Measurements from ENCODE around the gene HLA-DOA.

Gene HLA-DOA

GRCh38 chr6:33008944-33009861 lies at the start of gene HLA-DOA:
Gene HLA-DOA, minus strand, starts transcription at chr6:33009591.
- peak within 1 kb of the TSS; percentile 45 for H3K27ac ChIP-seq
- H3K79me2 ChIP-seq, result no peaks in the 10 kb centered on the region
- no peaks in the 10 kb centered on the region for H3K36me3 ChIP-seq (ENCODE audit: control insufficient read depth, insufficient read depth, low read length)
- H3K9ac ChIP-seq, result no peak within 1 kb of the TSS
- peak within 1 kb of the TSS; percentile 5 for H3K4me3 ChIP-seq (ENCODE audit: low read depth, low read length)
- H2AFZ ChIP-seq, result peak within 1 kb of the TSS; percentile 39
- no peaks in the 10 kb centered on the region for H3K4me1 ChIP-seq
- no peak for TF ChIP-seq CTCF (IDR thresholded peaks at IDR 0.05)
- H3K4me2 ChIP-seq (ENCODE audit: low read length), result no peak within 1 kb of the TSS
- no peaks in the 10 kb centered on the region for H3K27me3 ChIP-seq (ENCODE audit: control insufficient read depth, insufficient read depth, low read length)
- no peaks in the 10 kb centered on the region for H3K9me3 ChIP-seq (ENCODE audit: control insufficient read depth, low read length)

- Histone ChIP-seq H3K27ac (no peak overlapping the region), H3K79me2 (no peaks in the 10 kb centered on the region), H3K9me3 (ENCODE audit: control insufficient read depth, low read length) (no peaks in the 10 kb centered on the region), H3K4me2 (ENCODE audit: low read length) (no peak overlapping the region), H3K9ac (no peak overlapping the region), H3K4me1 (no peaks in the 10 kb centered on the region), H2AFZ (no peak overlapping the region), H3K36me3 (ENCODE audit: control insufficient read depth, insufficient read depth, low read length) (no peaks in the 10 kb centered on the region), H3K4me3 (ENCODE audit: low read depth, low read length) (no peak overlapping the region), H3K27me3 (ENCODE audit: control insufficient read depth, insufficient read depth, low read length) (no peaks in the 10 kb centered on the region)
- TF ChIP-seq CTCF (IDR thresholded peaks at IDR 0.05), result no peak
These were observed 48.1 kb upstream of the HLA-DOA start for GRCh38 chr6:33057222-33058150.

GRCh38 chr6:33053230-33053629 lies 43.8 kb upstream of the HLA-DOA start:
- no peak overlapping the region for H3K27ac ChIP-seq
- H3K9ac ChIP-seq, result no peak overlapping the region
- H3K4me1 ChIP-seq, result no peaks in the 10 kb centered on the region
- no peaks in the 10 kb centered on the region for H3K27me3 ChIP-seq (ENCODE audit: control insufficient read depth, insufficient read depth, low read length)
- TF ChIP-seq CTCF (IDR thresholded peaks at IDR 0.05), result no peak
- no peaks in the 10 kb centered on the region for H3K9me3 ChIP-seq (ENCODE audit: control insufficient read depth, low read length)
- H3K36me3 ChIP-seq (ENCODE audit: control insufficient read depth, insufficient read depth, low read length), result no peaks in the 10 kb centered on the region
- H3K4me2 ChIP-seq (ENCODE audit: low read length), result no peak overlapping the region
- no peaks in the 10 kb centered on the region for H3K79me2 ChIP-seq
- no peak overlapping the region for H2AFZ ChIP-seq
- H3K4me3 ChIP-seq (ENCODE audit: low read depth, low read length), result no peak overlapping the region

GRCh38 chr6:33052627-33053026 lies 43.2 kb upstream of the HLA-DOA start:
- Histone ChIP-seq H3K4me3 (ENCODE audit: low read depth, low read length) (no peak overlapping the region), H3K27ac (no peak overlapping the region), H3K36me3 (ENCODE audit: control insufficient read depth, insufficient read depth, low read length) (no peaks in the 10 kb centered on the region), H3K4me1 (no peaks in the 10 kb centered on the region), H3K9me3 (ENCODE audit: control insufficient read depth, low read length) (no peaks in the 10 kb centered on the region), H3K4me2 (ENCODE audit: low read length) (no peak overlapping the region), H2AFZ (no peak overlapping the region), H3K27me3 (ENCODE audit: control insufficient read depth, insufficient read depth, low read length) (no peaks in the 10 kb centered on the region), H3K79me2 (no peaks in the 10 kb centered on the region), H3K9ac (no peak overlapping the region)
- TF ChIP-seq CTCF (IDR thresholded peaks at IDR 0.05), result no peak

All from parathyroid adenoma (tissue), 2 donors.